GM19099 (cell line): ENCODE data around the gene POSTN.

Experiments
- POLR2A ChIP-seq: IDR thresholded peaks from 3 replicates; pipeline ENCODE4 v1.6.1; 2011; ENCODE audit warnings: low read depth; ENCODE audit not compliant: insufficient read length; ENCODE audit errors: extremely low read depth

The POSTN gene

DNA sequence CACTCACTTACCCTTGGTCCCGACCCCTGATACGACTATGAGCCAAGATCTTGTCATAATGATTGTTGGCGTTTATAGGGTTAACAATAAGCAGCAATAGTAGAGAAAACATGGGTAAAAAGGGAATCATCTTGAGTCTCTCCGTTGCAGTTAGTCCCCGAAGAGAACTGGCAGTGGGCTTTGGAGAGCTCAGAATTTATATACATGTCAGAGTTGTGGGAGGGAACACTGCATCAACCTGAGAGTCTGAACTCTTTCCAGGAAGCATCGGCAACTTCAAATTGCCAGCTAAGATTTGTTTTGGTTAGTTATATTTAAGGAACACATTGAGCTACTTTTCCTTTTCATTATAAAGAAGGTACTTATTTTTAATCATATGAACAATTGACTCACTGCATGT lies at the start of gene POSTN:
Gene POSTN (minus strand): TSS at position 172 of the 400 bp plus-strand sequence. CDS start 42 bp downstream, at position 130.
- TF ChIP-seq POLR2A, result no peak

- no peak for TF ChIP-seq POLR2A
These were observed 48.6 kb upstream of the POSTN start for GRCh38 chr13:37647031-37647650.

DNA sequence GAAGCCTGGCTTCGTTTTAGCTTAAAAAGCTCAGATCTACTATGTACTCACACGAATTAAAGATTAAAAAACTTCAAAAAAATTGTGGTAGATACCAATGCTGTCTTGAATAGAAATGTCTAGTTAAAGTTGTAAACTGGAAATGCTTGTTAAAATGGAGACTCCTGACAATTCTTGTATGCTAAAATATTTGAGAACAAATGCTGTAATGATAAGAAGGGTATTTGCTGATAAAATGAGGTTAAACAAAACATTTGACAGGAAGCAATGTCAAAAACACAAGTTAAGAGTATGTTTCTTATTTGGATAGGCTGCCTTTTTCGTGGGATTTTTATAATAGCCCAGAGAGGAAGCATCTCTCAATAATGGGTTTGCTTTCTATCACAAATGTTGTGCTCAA lies 48.0 kb upstream of the POSTN start:
- TF ChIP-seq POLR2A, result no peak

DNA sequence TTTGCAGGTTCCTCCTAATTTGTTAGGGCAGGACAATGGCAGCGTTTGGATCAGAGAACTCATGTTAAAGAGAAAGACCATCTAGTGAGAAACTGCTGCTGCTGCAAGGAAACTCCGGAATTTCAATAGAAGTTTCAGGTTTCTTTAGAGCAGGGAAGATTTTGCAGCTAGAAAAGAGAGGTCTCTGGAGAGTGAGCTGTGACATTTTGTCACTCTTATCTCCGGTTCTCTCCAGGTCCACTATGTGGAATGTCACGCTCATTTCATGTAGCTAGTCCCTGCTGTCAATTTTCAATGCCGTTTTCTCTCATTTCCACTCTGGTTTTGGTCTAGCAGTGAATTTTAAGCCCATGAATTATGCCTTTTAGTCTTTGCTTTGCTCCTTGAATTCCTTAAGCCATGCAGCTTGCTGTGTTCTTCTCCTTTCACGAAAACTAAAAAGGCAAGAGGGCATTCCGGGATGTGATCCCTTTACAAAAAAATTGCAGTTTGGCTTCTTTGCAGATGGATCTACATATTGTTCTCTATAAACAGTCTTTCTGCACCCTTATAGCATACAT lies 46.7 kb upstream of the POSTN start:
- TF ChIP-seq POLR2A, result no peak

DNA sequence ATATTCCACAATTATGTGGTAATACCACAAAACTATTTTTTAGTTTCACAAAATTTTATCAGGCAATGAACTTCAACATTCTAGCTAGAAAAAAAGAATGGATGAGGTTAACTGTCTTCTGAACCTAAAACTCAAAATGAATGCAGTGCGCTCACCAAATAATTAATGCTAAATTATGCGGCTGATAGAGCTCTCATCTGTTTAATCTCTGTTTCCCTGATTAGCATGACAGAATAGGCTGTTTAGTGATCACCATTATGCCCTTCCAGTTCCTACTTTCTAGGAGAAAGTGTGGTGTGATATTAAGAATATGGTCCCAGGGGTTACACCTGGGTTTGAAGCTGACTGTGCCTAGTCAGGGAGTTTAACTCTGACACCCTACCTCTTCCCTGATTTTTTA lies 42.8 kb upstream of the POSTN start:
- no peak for TF ChIP-seq POLR2A

GRCh38 chr13:37640499-37640898 lies 41.9 kb upstream of the POSTN start:
- no peak for TF ChIP-seq POLR2A

GRCh38 chr13:37636701-37637100 lies 38.1 kb upstream of the POSTN start:
- TF ChIP-seq POLR2A, result no peak

GRCh38 chr13:37632294-37632693 lies 33.7 kb upstream of the POSTN start:
- TF ChIP-seq POLR2A, result no peak

GRCh38 chr13:37627428-37627827 lies 28.9 kb upstream of the POSTN start:
- TF ChIP-seq POLR2A, result no peak

DNA sequence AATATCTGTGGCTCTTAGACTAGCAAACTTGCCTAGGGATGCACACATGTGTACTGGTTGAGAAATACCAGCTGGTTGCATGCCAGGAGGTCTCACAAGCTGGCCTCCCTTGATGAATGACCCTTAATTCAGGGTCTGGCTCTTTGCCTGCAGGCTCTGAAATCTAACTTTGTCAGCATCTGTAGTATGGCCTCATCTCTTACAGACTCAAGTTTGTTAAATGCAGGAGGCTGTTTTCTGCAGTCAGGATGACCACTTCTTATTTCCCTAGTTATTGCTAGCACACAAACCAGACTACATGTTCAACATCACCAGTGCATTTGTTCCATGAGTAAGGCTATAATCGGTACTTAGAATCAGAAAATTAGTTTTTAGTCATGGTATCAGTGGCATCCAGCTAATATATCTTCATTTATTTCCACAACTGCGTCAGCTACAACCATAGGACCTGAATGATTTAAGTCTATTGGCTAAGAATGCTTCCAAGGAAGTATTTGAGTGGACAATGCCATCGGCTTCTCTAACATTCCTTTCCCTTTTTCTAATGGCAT lies 23.3 kb upstream of the POSTN start:
- no peak for TF ChIP-seq POLR2A

- no peak for TF ChIP-seq POLR2A
These were observed 20.0 kb upstream of the POSTN start for GRCh38 chr13:37618554-37618953.

DNA sequence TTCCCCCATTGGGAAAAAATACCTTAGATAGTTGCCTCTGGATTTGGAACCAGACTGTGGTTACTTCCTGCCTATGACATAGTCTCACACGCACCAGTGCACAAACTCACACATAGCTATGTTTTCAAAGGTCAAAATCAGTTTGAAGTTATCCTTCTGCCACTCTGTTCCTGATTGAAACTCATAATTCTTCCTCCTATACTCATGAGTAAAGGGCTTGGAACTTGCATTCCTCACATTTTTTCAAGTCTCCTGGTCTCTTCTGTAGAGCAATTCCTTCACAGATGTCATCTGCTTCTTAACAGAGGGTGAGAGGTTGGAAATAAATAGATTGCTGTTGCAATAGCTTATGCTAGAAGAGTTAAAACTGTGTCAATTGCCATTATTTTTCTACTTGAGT lies 18.6 kb upstream of the POSTN start:
- TF ChIP-seq POLR2A, result no peak

GRCh38 chr13:37616131-37616530 lies 17.6 kb upstream of the POSTN start:
- TF ChIP-seq POLR2A, result no peak

- no peak for TF ChIP-seq POLR2A
These were observed 16.7 kb upstream of the POSTN start for GRCh38 chr13:37615276-37615675.

DNA sequence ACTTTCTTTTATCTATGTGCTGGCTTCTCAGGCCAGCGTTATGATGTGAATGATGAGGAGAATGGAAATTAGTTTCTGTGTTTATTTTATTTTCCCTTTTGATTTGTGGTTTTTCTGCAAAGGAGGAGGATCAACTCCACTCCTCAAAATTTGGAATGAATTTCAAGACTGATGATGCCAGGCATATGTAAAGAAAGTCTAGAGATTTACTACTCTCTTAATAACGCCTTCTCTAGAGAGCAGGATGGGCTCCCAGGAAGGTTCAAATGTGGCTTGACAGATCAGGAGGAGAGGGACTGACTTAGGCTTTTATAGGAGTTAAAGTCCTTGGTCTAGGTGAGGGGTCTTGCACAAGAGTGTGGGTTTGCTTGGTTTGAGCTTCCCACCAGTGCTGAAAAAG lies 15.1 kb upstream of the POSTN start:
- no peak for TF ChIP-seq POLR2A

DNA sequence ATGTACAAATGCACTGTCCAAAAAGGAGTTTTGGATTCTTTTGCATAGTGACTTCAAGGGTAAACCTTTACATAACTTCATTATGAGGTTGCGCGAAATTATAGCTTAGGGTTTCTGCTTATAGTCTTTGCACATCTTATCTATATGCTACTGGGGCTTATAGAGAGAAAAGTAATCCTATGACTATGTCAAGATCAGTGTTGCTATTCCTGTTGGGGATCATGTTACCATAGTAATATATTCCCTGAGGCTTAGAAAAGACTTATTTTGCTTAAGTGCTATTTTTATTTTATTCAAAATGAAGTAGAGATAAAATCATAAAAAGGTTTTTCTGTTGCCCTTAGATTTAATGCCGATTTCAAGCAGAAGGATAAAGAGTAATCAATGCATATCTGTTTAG lies 14.7 kb upstream of the POSTN start:
- no peak for TF ChIP-seq POLR2A
